Loucy (cell line): ENCODE results near the gene PRKN.

Experiments used
- H2AFZ ChIP-seq: fragments of 200-600 bp; sonication (generic); 2 replicates; pipeline ENCODE4 v1.6.0; 2016; ENCODE audit warnings: antibody characterized with exemption, mild to moderate bottlenecking, low read length, moderate library complexity
- H3F3A ChIP-seq: fragments of 200-600 bp; 2 replicates; pipeline ENCODE4 v1.6.0; 2016; ENCODE audit warnings: antibody characterized with exemption, low read depth, mild to moderate bottlenecking
- H3K27me3 ChIP-seq: fragments of 200-600 bp; sonication (generic); 2 replicates; pipeline ENCODE4 v1.6.1; 2014; ENCODE audit warnings: low read length, mild to moderate bottlenecking; ENCODE audit not compliant: insufficient read depth, poor library complexity, severe bottlenecking
- H3K36me3 ChIP-seq: fragments of 200-600 bp; sonication (generic); 2 replicates; pipeline ENCODE4 v1.6.1; 2016; ENCODE audit warnings: low read length; ENCODE audit not compliant: insufficient read depth
- H3K4me1 ChIP-seq: fragments of 200-600 bp; sonication (generic); 2 replicates; pipeline ENCODE4 v1.5.1; 2014; ENCODE audit warnings: low read length, mild to moderate bottlenecking; ENCODE audit not compliant: insufficient read depth, poor library complexity, severe bottlenecking
- H3K4me2 ChIP-seq: fragments of 200-600 bp; sonication (generic); 2 replicates; pipeline ENCODE4 v1.6.0; 2014; ENCODE audit warnings: antibody characterized with exemption, low read length, low read depth, mild to moderate bottlenecking; ENCODE audit not compliant: poor library complexity, severe bottlenecking
- H3K4me3 ChIP-seq: fragments of 200-600 bp; sonication (generic); 2 replicates; pipeline ENCODE4 v1.5.1; 2014; ENCODE audit warnings: low read length, mild to moderate bottlenecking, mixed read lengths; ENCODE audit not compliant: poor library complexity, severe bottlenecking
- H3K79me2 ChIP-seq: fragments of 200-600 bp; sonication (generic); 2 replicates; pipeline ENCODE4 v1.6.1; 2014; ENCODE audit warnings: low read length; ENCODE audit not compliant: insufficient read depth
- H3K9ac ChIP-seq: fragments of 200-600 bp; sonication (generic); 2 replicates; pipeline ENCODE4 v1.6.0; 2014; ENCODE audit warnings: mild to moderate bottlenecking, low read depth, low read length, moderate library complexity; ENCODE audit not compliant: poor library complexity, severe bottlenecking
- H3K9me2 ChIP-seq: fragments of 200-600 bp; sonication (generic); replicated peaks from 2 replicates; pipeline ENCODE4 v1.6.1; 2016; ENCODE audit warnings: low read depth, low read length, mixed read lengths
- H3K9me3 ChIP-seq: fragments of 200-600 bp; sonication (generic); 2 replicates; pipeline ENCODE4 v1.6.1; 2014; ENCODE audit warnings: mild to moderate bottlenecking, antibody characterized with exemption, low read length, low read depth; ENCODE audit not compliant: insufficient read depth
- H4K20me1 ChIP-seq: fragments of 200-600 bp; sonication (generic); 2 replicates; pipeline ENCODE4 v1.6.0; 2014; ENCODE audit warnings: antibody characterized with exemption, low read length, mild to moderate bottlenecking; ENCODE audit not compliant: insufficient read depth, poor library complexity, severe bottlenecking
- CTCF ChIP-seq: fragments of 200-600 bp; sonication (generic); conservative IDR thresholded peaks from 2 replicates; pipeline ENCODE4 v1.5.1; 2014; ENCODE audit warnings: mild to moderate bottlenecking, antibody characterized with exemption, low read length
- EZH2phosphoT487 ChIP-seq: fragments of 200-600 bp; IDR thresholded peaks from 2 replicates; pipeline ENCODE4 v1.6.1; 2018; ENCODE audit warnings: antibody characterized with exemption, mild to moderate bottlenecking, moderate library complexity, borderline replicate concordance

Gene PRKN

GRCh38 chr6:161396539-161396938 is 1331.0 kb downstream of the PRKN start:
- H3K36me3 ChIP-seq: no peaks in the 10 kb centered on the region
- H3K27me3 ChIP-seq: no peaks in the 10 kb centered on the region
- no peaks in the 10 kb centered on the region for H3K9me2 ChIP-seq
- H3K4me2 ChIP-seq: no peak overlapping the region
- no peak for TF ChIP-seq CTCF
- no peak for TF ChIP-seq EZH2phosphoT487
- no peak overlapping the region for H3K9ac ChIP-seq
- H2AFZ ChIP-seq: no peak overlapping the region
- no peaks in the 10 kb centered on the region for H4K20me1 ChIP-seq
- H3K79me2 ChIP-seq: no peaks in the 10 kb centered on the region
- H3K9me3 ChIP-seq: no peaks in the 10 kb centered on the region
- H3K4me1 ChIP-seq: no peaks in the 10 kb centered on the region
- H3K4me3 ChIP-seq: no peak overlapping the region
- no peaks in the 10 kb centered on the region for H3F3A ChIP-seq

GRCh38 chr6:161395716-161396231 is 1331.8 kb downstream of the PRKN start:
- H3K27me3 ChIP-seq: no peaks in the 10 kb centered on the region

GRCh38 chr6:161394437-161394836 is 1333.1 kb downstream of the PRKN start:
- H3K79me2 ChIP-seq: no peaks in the 10 kb centered on the region
- H3K4me2 ChIP-seq: peak overlapping the region; percentile 6
- no peaks in the 10 kb centered on the region for H3K9me2 ChIP-seq
- no peaks in the 10 kb centered on the region for H4K20me1 ChIP-seq
- H2AFZ ChIP-seq: no peak overlapping the region
- H3K27me3 ChIP-seq: no peaks in the 10 kb centered on the region
- H3K9ac ChIP-seq: no peak overlapping the region
- H3K4me1 ChIP-seq: no peaks in the 10 kb centered on the region
- no peak for TF ChIP-seq CTCF
- TF ChIP-seq EZH2phosphoT487: no peak
- no peaks in the 10 kb centered on the region for H3F3A ChIP-seq
- no peaks in the 10 kb centered on the region for H3K36me3 ChIP-seq
- no peak overlapping the region for H3K4me3 ChIP-seq
- no peaks in the 10 kb centered on the region for H3K9me3 ChIP-seq

More at GRCh38 chr6:161395716-161396231, 1331.8 kb downstream of the PRKN start:
- no peak for TF ChIP-seq EZH2phosphoT487
- TF ChIP-seq CTCF: no peak
- Histone ChIP-seq H3K9ac (no peak overlapping the region), H3K9me3 (no peaks in the 10 kb centered on the region), H3K79me2 (no peaks in the 10 kb centered on the region), H3K9me2 (no peaks in the 10 kb centered on the region), H2AFZ (no peak overlapping the region), H3F3A (no peaks in the 10 kb centered on the region), H3K4me1 (no peaks in the 10 kb centered on the region), H4K20me1 (no peaks in the 10 kb centered on the region), H3K4me3 (no peak overlapping the region), H3K4me2 (no peak overlapping the region), H3K36me3 (no peaks in the 10 kb centered on the region)
